ENCODE results near the gene LAMA2.

DNA sequence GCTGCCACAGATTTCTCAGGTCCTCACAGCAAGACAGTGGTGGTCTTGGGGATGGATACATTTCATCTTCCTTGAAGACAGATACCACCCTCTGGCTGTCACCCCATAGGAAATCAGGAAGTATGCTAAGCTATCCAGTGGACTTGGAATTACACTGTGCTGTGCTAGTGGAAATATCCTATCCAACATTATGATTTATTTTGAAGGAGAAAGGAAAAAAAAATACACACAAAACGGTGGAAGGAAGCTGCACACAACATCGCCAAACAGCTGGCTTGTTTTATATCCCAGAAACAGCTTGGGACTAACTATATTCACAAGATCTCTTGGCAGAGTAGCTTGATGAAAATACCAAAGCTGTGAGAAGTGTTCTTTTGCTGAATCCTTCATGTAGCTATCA lies 257.6 kb downstream of the LAMA2 start:
- TF ChIP-seq POLR2AphosphoS5 (IDR thresholded peaks at IDR 0.05; ENCODE audit: low read depth, low read length) (no peak), TAF1 (IDR thresholded peaks at IDR 0.05; ENCODE audit: borderline replicate concordance, insufficient read depth, low read length) (no peak)

Data from PFSK-1 (cell line).